OCI-LY1 (cell line): ENCODE results near the gene TNFAIP8.

Experiments used
- H2AFZ ChIP-seq: fragments of 200-600 bp; sonication (generic), shearing (Covaris generic); 2 replicates; pipeline ENCODE4 v1.6.0; 2014; ENCODE audit warnings: antibody characterized with exemption, mild to moderate bottlenecking, low read length
- H3F3A ChIP-seq: fragments of 200-600 bp; sonication (generic), shearing (Covaris generic); 2 replicates; pipeline ENCODE4 v1.6.0; 2014; ENCODE audit warnings: mild to moderate bottlenecking, antibody characterized with exemption, low read length, moderate library complexity; ENCODE audit not compliant: insufficient read depth
- H3K27ac ChIP-seq: fragments of 200-600 bp; sonication (generic); 2 replicates; pipeline ENCODE4 v1.5.1; 2014; ENCODE audit warnings: low read length, mixed run types, mild to moderate bottlenecking, low read depth; ENCODE audit not compliant: poor library complexity, severe bottlenecking
- H3K27me3 ChIP-seq: fragments of 200-600 bp; sonication (generic); 2 replicates; pipeline ENCODE4 v1.6.0; 2014; ENCODE audit warnings: antibody characterized with exemption, mild to moderate bottlenecking, low read length, moderate library complexity; ENCODE audit not compliant: insufficient read depth
- H3K36me3 ChIP-seq: fragments of 200-600 bp; sonication (generic); 2 replicates; pipeline ENCODE4 v1.6.1; 2014; ENCODE audit warnings: mild to moderate bottlenecking, antibody characterized with exemption, low read length, moderate library complexity, mixed read lengths; ENCODE audit not compliant: insufficient read depth
- H3K4me1 ChIP-seq: fragments of 200-600 bp; sonication (generic); 2 replicates; pipeline ENCODE4 v1.5.1; 2014; ENCODE audit warnings: mild to moderate bottlenecking, low read length, moderate library complexity; ENCODE audit not compliant: insufficient read depth, severe bottlenecking
- H3K4me2 ChIP-seq: fragments of 200-600 bp; sonication (generic), shearing (Covaris generic); 2 replicates; pipeline ENCODE4 v1.6.1; 2014; ENCODE audit warnings: low read length
- H3K4me3 ChIP-seq: fragments of 200-600 bp; sonication (generic); 2 replicates; pipeline ENCODE4 v1.5.1; 2014; ENCODE audit warnings: low read length, low read depth, mild to moderate bottlenecking, mixed read lengths; ENCODE audit not compliant: poor library complexity, severe bottlenecking
- H3K79me2 ChIP-seq: fragments of 200-600 bp; shearing (Covaris generic); 2 replicates; pipeline ENCODE4 v1.6.1; 2016; ENCODE audit warnings: mixed run types, low read length, mixed read lengths; ENCODE audit not compliant: insufficient read depth
- H3K9ac ChIP-seq: fragments of 200-600 bp; sonication (generic), shearing (Covaris generic); 2 replicates; pipeline ENCODE4 v1.6.1; 2014; ENCODE audit warnings: mild to moderate bottlenecking, low read length, mixed read lengths
- H3K9me2 ChIP-seq: fragments of 200-600 bp; sonication (generic), shearing (Covaris generic); 2 replicates; pipeline ENCODE4 v1.6.1; 2014; ENCODE audit warnings: low read depth, mild to moderate bottlenecking, low read length, mixed read lengths
- H3K9me3 ChIP-seq: fragments of 200-600 bp; shearing (Covaris generic); 2 replicates; pipeline ENCODE4 v1.6.1; 2014; ENCODE audit warnings: low read length, mixed read lengths
- H4K20me1 ChIP-seq: fragments of 200-600 bp; sonication (generic), shearing (Covaris generic); 2 replicates; pipeline ENCODE4 v1.6.0; 2016; ENCODE audit warnings: mild to moderate bottlenecking, low read length; ENCODE audit not compliant: insufficient read depth
- EZH2 ChIP-seq: fragments of 200-600 bp; sonication (generic), shearing (Covaris generic); IDR thresholded peaks from 2 replicates; pipeline ENCODE4 v1.8.0; 2017; ENCODE audit warnings: borderline replicate concordance, mixed run types, mild to moderate bottlenecking, antibody characterized with exemption, low read length, moderate library complexity, mixed read lengths
- TF ChIP-seq, protein P1 (sequence below): fragments of 200-600 bp; sonication (generic), shearing (Covaris generic); IDR thresholded peaks from 2 replicates; pipeline ENCODE4 v1.5.1; 2017; ENCODE audit warnings: mild to moderate bottlenecking, antibody characterized with exemption, low read length, moderate library complexity, mixed read lengths

Gene TNFAIP8

DNA sequence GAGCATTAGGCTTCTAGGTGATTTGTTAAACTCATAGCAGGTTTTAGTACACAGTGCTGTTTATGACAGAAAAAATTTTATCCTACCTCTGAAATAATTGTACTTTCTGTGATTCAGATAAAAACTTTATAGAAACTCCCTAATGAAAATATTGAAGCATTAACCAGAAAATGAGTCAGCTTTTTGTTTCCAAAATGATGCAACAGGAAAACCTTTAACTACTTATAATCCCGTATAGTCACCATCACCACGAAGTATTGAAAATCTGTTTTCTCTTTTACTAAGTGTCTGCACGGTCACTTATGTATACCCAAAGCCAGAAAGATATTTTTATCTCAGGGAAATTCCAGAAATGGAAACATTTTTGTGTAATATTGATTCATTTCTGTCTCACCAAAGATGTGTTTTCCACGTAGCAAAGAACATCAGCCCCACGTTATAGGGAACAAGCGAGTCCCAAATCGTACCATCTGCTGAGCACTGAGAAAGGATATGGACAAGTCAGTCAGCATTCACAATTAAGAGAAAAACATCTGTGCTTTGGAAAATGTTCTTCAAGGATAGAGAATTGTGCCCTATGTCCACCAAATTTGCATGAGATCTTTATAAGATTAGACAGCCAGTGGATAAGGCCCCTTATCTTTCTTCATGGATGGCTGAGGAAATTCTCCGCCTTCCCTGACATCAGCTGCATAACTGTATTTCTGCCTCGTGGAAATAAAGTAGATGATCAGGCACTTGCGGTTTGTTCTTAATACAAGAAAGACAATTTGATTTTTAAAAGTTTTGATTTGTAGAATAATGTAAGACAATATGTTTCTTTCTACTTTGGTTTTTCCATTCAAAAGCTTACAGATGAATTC lies 41.9 kb downstream of the TNFAIP8 start:
- H4K20me1 ChIP-seq, result no peaks in the 10 kb centered on the region
- no peak for TF ChIP-seq EZH2
- TF ChIP-seq, protein P1, sequence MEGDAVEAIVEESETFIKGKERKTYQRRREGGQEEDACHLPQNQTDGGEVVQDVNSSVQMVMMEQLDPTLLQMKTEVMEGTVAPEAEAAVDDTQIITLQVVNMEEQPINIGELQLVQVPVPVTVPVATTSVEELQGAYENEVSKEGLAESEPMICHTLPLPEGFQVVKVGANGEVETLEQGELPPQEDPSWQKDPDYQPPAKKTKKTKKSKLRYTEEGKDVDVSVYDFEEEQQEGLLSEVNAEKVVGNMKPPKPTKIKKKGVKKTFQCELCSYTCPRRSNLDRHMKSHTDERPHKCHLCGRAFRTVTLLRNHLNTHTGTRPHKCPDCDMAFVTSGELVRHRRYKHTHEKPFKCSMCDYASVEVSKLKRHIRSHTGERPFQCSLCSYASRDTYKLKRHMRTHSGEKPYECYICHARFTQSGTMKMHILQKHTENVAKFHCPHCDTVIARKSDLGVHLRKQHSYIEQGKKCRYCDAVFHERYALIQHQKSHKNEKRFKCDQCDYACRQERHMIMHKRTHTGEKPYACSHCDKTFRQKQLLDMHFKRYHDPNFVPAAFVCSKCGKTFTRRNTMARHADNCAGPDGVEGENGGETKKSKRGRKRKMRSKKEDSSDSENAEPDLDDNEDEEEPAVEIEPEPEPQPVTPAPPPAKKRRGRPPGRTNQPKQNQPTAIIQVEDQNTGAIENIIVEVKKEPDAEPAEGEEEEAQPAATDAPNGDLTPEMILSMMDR, result no peak
- no peak overlapping the region for H2AFZ ChIP-seq
- H3K79me2 ChIP-seq, result no peaks in the 10 kb centered on the region; the same call in 1 of the 2 replicates
- peaks cover 27% of the 10 kb centered on the region for H3K36me3 ChIP-seq
- no peaks in the 10 kb centered on the region for H3K9me3 ChIP-seq
- peaks cover 56% of the 10 kb centered on the region for H3K4me1 ChIP-seq
- H3K9me2 ChIP-seq, result no peaks in the 10 kb centered on the region
- H3K4me3 ChIP-seq, result no peak overlapping the region
- no peak overlapping the region for H3K9ac ChIP-seq
- no peaks in the 10 kb centered on the region; the same call in 1 of the 2 replicates for H3F3A ChIP-seq
- H3K27ac ChIP-seq, result no peak overlapping the region
- H3K4me2 ChIP-seq, result no peak overlapping the region
- H3K27me3 ChIP-seq, result no peaks in the 10 kb centered on the region

DNA sequence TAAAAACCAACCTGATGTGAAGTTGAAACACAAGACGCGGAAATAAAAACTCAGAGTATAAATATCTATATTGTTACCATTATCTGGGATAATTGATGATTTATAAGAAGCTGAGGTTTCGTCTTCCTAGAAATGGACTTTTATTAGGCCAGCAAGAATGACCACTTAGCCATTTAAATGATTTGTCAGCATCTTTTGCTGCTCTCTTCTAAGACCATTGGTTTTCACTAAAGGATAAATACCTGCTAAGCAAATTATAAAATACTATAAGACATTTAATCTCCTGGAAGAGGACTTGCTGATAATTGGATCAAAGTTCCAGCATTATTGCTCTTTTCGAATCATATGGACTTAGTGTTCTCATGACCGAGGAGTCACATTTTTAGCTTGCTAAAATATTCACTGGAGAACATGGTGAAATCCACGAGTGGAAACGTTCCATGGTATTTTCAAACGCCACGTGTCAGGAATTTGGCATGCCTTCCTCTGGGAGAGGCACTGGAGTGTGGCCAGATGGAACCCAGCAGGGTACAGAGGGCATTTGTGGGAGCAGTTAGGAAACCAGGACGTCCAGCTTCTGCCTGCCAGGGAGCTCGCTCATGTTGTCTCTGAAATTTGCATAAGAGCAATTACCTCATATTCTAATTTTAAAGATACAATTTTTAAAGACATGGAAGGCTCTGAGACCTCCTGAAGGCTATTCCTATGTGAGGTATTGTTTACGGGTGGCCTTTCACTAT lies 43.1 kb downstream of the TNFAIP8 start:
- H3K9me3 ChIP-seq, result no peaks in the 10 kb centered on the region
- no peak overlapping the region for H3K9ac ChIP-seq
- H3K9me2 ChIP-seq, result no peaks in the 10 kb centered on the region
- no peak for TF ChIP-seq EZH2
- TF ChIP-seq, protein P1, result no peak
- no peaks in the 10 kb centered on the region for H3K27me3 ChIP-seq
- peaks cover 50% of the 10 kb centered on the region for H3K4me1 ChIP-seq
- no peaks in the 10 kb centered on the region for H4K20me1 ChIP-seq
- H3K4me2 ChIP-seq, result peak overlapping the region; percentile 44; the same call in 1 of the 2 replicates
- no peak overlapping the region for H3K4me3 ChIP-seq
- peak overlapping the region; percentile 29 for H3K27ac ChIP-seq
- H2AFZ ChIP-seq, result no peak overlapping the region
- H3F3A ChIP-seq, result no peaks in the 10 kb centered on the region; the same call in 1 of the 2 replicates
- no peaks in the 10 kb centered on the region for H3K79me2 ChIP-seq
- H3K36me3 ChIP-seq, result peaks cover 16% of the 10 kb centered on the region

DNA sequence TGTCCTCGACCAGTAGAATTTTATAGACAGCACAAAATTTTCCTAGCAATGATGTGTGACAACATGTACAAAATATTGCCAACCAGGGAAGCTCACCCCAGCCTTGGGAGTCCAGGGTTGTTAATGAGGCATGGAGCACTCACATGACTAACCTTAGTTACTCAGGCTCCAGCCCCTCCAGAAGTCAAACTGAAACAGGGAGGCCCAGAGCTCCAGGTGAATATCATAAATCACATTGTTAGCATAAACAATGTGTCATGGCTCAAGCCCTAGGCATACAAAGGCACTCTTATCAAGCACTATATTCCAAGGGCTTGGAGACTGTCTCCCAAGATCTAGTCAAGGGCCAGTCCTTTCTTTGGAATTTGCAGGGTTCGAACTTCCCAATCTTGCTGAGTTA lies 44.4 kb downstream of the TNFAIP8 start:
- H4K20me1 ChIP-seq, result no peaks in the 10 kb centered on the region
- H3K27ac ChIP-seq, result no peak overlapping the region
- H3F3A ChIP-seq, result no peaks in the 10 kb centered on the region; the same call in 1 of the 2 replicates
- no peak overlapping the region for H3K9ac ChIP-seq
- peaks cover 57% of the 10 kb centered on the region for H3K4me1 ChIP-seq
- H2AFZ ChIP-seq, result no peak overlapping the region
- no peak overlapping the region for H3K4me2 ChIP-seq
- H3K4me3 ChIP-seq, result no peak overlapping the region
- H3K79me2 ChIP-seq, result no peaks in the 10 kb centered on the region
- H3K9me2 ChIP-seq, result no peaks in the 10 kb centered on the region
- H3K9me3 ChIP-seq, result no peaks in the 10 kb centered on the region
- peaks cover 5% of the 10 kb centered on the region; the same call in 1 of the 2 replicates for H3K36me3 ChIP-seq
- H3K27me3 ChIP-seq, result no peaks in the 10 kb centered on the region
- TF ChIP-seq, protein P1, result no peak
